Renal pelvis (tissue), 12 donors: ENCODE data around the gene BDKRB1. TPM values are rescaled to one million over a fixed set of nuclear protein-coding genes. Genes with fewer than 3 reads are reported as not detected.

Experiments used
- DNase-seq: peaks from one replicate; pipeline ENCODE4 v3.0.0-alpha.2; 2013
- long read RNA-seq, 16 experiments: transcript quantifications; one replicate each; lab custom pipeline, GENCODE V29; 2026
- polyA plus RNA-seq, 3 donors: library from polyadenylated mRNA; unstranded; fragments of 120-200 nt; gene quantifications; one replicate each; pipeline ENCODE4 v1.2.1, GENCODE V29; 2013; ENCODE audit not compliant: insufficient read length in 3 of 3

The BDKRB1 gene
- under 1 TPM; 0.33 to 0.87 (median 0.73) TPM for polyA plus RNA-seq
- long read RNA-seq, donor 1 = 0 reads
- long read RNA-seq, donor 2 = 0 reads
- long read RNA-seq, donor 3 = 0 reads
- long read RNA-seq, donor 4 = 0 reads
- long read RNA-seq, donor 5 = 0 reads
- long read RNA-seq, donor 6 = 0 reads
- long read RNA-seq, donor 7 = 0 reads
- long read RNA-seq, donor 8, partial matches to known transcripts = 0 of 1 reads
- long read RNA-seq, donor 8, other reads (novel, unspliced or antisense) = 0 of 1 reads
- long read RNA-seq, donor 9 = 0 reads
- long read RNA-seq, donor 10 = 0 reads
- long read RNA-seq, donor 11 = 0 reads
- long read RNA-seq, donor 12 = 0 reads
- long read RNA-seq, donor 13 = 0 reads
- long read RNA-seq, donor 14 = 0 reads
- long read RNA-seq, donor 15 = 0 reads
- long read RNA-seq, donor 16 = 0 reads

GRCh38 chr14:96255501-96256366 lies at the start of gene BDKRB1:
TSS of gene BDKRB1 (plus strand) at chr14:96256210. CDS start at chr14:96263683, 7,473 bp downstream.
- no peak for DNase-seq

DNA sequence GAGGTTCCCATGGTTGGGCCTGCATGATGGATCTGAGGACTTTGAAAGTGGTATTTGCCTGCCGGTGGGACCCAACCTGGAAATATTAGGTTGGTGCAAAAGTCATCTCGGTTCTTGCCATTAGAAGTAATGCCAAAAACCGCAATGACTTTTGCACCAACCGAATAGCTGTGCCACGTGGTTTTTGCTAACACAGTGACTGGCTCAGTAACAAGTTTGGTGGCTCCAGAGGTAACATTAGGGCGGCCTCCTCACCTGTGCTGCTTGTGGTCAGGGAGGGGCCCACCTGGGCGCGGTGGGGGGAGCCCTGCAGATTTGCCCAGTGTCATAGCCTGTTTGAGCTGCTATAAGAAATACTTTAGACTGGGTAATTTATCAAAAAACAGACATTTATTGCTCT lies 49.5 kb upstream of the BDKRB1 start:
- DNase-seq = no peak

DNA sequence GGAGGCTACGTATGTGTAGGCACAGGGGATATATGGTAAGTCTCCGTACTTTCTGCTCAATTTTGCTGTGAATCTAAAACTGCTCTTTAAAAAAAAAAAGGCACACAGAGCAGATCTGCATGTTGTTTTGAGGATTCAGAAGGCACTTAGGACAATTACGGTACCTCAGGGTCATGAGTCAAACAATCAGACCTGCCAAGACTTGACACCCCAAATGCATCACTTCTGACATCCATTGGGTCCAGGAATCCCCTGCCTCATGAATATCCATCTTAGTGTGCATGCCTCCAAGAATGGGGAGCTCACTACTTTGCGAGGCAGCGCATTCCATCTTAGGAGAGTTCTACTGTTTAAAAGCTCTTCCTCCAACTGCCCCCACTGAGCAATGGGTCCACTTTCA lies 48.3 kb upstream of the BDKRB1 start:
- DNase-seq = no peak

DNA sequence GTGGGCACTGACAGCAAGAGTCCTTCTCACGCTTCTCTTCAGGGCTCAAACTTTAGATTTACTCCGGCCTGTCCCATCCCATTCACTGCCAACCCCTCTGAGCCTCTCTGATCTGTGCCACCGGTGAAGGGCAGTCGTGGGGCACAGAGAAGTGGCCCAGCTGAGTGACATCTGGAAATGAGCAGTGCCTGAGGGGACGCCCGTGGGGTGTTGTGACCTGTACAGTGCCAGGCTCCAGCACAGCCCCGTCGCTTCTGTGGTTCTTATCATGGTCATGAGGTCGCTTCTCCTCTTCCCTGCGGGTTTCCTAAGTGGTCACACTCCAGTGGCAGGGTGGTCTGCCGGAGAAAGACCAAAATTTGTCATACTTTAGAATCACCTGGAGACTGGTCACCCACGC lies 47.3 kb upstream of the BDKRB1 start:
- no peak for DNase-seq

- DNase-seq = no peak
Measured at GRCh38 chr14:96212140-96212539, 43.9 kb upstream of the BDKRB1 start.

DNA sequence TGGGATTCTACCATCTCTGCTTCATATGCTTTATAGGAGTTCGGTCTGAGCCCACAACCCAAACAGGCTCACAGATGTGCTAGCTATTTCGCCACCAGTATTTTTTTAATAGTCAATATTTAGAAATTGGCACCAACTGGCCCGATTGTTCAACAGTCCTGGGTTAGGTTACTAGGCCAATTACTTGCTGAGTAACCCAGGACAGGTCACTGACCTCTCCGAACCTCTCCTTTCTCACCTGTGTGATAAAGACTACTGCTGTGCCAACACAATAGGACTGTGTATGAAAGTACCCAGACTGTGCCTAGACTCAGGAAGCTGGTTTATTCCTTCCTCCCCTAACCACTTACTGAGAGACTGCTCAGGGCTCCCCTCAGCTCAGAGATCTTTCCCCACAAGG lies 43.1 kb upstream of the BDKRB1 start:
- DNase-seq = no peak

- DNase-seq = no peak
Measured at GRCh38 chr14:96213871-96214465, 42.0 kb upstream of the BDKRB1 start.

DNA sequence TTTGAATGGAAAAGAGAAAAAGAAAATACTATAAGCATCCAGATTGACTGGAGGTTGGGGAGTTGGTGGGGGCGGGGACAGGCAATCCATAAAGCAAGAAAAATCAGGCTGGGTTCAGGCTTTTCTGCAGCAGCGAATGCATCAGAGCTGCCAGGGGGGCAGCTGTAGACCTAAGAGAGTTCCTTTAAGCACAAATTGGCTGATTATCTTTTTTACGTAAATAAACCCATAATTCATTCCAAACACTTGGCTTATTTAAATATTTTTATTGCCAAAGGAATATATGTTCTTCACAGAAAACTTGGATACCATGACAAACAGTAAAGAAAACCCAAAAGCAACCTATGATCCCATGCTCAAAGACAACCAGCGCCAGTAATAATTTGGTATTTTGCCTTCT lies 41.2 kb upstream of the BDKRB1 start:
- DNase-seq = no peak

GRCh38 chr14:96215452-96216244 lies 40.4 kb upstream of the BDKRB1 start:
- no peak for DNase-seq

- DNase-seq = no peak
Measured at GRCh38 chr14:96216627-96217026, 39.4 kb upstream of the BDKRB1 start.

- no peak for DNase-seq
Measured at GRCh38 chr14:96217376-96217913, 38.6 kb upstream of the BDKRB1 start.

GRCh38 chr14:96221109-96221650 lies 34.8 kb upstream of the BDKRB1 start:
- no peak for DNase-seq

DNA sequence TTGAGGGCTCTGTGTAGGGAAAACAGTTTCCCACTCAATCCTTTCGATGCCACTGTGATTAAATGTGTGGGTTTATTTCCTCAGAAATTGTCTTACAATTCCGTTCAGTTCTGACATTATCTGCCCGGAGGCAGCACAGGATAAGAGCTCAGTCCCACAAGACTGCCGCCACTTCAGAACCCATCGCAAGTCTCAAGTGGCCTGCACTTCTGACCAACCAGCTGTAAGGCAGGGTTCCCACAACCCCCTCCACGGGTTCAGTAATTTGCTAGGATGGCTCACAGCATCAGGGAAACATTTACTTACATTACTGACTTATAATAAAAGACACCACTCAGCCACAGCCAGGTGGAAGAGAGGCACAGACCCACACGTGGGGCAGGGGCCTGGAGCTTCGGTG lies 34.2 kb upstream of the BDKRB1 start:
- DNase-seq = no peak

DNA sequence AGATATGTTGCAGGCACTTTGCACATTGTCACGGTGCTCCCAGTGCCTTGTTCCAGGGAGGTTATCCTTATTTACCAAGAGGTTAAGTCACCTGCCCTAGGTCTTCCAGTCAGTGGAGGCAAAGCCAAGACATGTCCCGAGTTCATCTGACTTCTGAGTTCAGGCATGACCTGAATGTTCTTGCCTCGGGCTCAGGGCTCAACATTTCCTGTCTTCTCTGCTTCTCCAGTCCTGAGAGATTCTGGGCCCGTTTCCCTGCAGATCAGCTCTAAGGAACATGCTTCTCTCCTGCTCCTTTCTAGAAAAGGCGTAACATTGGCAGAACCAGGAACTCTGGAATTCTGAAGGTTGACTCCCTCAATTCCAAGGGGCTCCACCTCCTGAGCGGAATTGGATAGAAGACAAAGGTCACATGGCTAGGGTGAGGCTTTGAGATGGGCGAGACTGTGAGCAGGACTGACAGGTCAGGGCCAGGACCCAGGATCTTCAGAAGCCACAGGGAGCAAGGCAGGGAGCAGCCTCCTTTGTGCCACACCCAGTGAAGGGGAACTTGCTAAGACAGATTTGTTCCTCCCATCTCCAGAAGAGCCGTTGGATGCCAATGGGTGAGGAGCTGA lies 31.4 kb upstream of the BDKRB1 start:
- no peak for DNase-seq

- DNase-seq = no peak
Measured at GRCh38 chr14:96225213-96225612, 30.8 kb upstream of the BDKRB1 start.

- no peak for DNase-seq
Measured at GRCh38 chr14:96225745-96226151, 30.3 kb upstream of the BDKRB1 start.

- DNase-seq = no peak
Measured at GRCh38 chr14:96227428-96227827, 28.6 kb upstream of the BDKRB1 start.

DNA sequence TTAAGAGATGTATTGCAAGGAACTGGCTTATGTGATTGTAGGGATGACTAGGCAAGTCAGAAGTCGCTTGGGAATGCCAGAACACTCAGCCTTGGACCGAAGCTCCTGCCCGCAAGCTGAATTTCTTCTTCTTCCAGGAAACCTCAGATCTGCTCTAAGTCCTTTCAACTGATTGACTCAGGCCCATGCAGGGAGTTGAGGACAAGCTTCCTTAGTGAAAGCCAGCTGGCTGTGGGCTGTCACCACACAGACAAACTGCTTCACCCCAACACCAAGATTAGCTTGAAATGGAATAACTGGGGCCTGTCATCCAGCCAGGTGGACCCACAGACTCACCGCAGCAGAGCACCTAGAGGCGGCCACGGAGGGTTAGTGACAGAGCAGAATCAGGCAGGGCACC lies 26.7 kb upstream of the BDKRB1 start:
- DNase-seq = no peak

DNA sequence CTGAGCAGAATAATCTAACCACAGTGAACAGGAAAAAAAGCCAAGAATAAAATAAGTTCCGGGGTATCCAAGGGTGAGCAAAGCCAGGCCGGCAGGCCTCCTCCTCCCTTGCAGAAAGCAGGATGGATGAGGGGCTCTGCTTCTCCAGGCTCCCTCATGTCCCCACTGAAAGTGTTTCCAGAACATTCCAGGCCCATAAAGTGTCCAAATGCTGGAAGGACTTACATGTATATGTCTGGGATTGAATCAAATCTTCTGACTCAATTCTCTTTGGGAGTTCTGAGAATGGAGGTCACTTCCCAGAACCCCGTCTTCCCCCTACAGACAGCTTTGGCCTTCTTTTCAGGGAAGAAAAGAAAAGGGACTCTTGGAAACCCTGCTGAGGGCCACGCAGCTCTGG lies 25.0 kb upstream of the BDKRB1 start:
- no peak for DNase-seq

DNA sequence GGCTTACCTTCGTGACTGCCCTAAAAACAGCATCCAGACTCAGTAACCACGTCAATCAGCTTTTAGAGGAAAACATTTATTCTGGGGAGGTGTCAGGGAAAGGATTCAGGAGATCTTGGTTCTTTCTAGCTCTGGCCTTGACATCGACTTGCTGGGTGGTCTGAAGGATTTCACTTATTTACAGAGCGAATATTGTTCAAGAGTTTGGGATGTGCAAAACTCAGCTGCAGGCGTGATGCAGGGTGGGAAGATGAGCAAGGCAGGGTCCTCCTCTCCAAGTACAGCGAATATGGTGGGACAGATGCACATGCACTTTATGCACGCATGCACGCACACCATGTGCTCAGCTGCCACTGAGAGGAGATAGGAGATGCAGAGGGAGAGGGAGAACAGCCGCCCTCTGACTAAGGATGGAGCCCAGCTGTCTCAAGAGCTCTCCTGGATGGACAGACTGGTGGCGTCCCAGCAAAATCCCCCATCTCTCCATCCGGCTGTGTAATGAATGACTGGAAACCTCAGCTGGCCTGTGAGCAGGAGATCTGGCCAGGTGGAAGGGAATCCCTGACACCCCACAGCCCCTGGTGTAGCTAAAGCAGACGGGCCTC lies 24.4 kb upstream of the BDKRB1 start:
- DNase-seq = no peak
